SK-N-SH (cell line): ENCODE results near the gene ZMIZ1. TPM values are rescaled to one million over a fixed set of nuclear protein-coding genes. Genes with fewer than 3 reads are reported as not detected.

Source experiments
- CTCF ChIA-PET: fragments of 300-600, 350-600 bp; formaldehyde crosslinking; extraction: SDS; loops from one replicate; lab custom pipeline; 2021; lab: Yijun Ruan, JAX
- POLR2A ChIA-PET: fragments of 350-600 bp; sonication (Branson Sonifier 250); formaldehyde crosslinking; extraction: SDS; loops from one replicate; lab custom pipeline; 2020; ENCODE audit warnings: antibody characterized with exemption, inconsistent platforms; lab: Yijun Ruan, JAX
- DNase-seq: peaks from one replicate; pipeline ENCODE4 v3.0.0; 2012
- H2AFZ ChIP-seq: fragments of 200-600 bp; sonication (generic); 2 replicates; pipeline ENCODE4 v1.8.1; 2016; ENCODE audit warnings: antibody characterized with exemption, mild to moderate bottlenecking, low read depth
- H3F3A ChIP-seq: fragments of 200-600 bp; sonication (generic); replicated peaks from 2 replicates; pipeline ENCODE3; 2016; ENCODE audit warnings: antibody characterized with exemption, mild to moderate bottlenecking; ENCODE audit not compliant: insufficient read depth
- H3K27ac ChIP-seq, 2 experiments: fragments of 200-500 bp in 1 of 2; fragments of 200-600 bp in 1 of 2; sonication (Bioruptor generic) in 1 of 2; sonication (generic), shearing (Covaris generic) in 1 of 2; 2 replicates each; pipeline versions ENCODE4 v1.5.1 to v1.6.1; 2014 to 2016; ENCODE audit warnings: low read depth in 2 of 2, inconsistent platforms in 1 of 2, low read length in 1 of 2, mild to moderate bottlenecking in 1 of 2, mixed read lengths in 1 of 2
- H3K27me3 ChIP-seq: fragments of 200-600 bp; sonication (generic), shearing (Covaris generic); 2 replicates; pipeline ENCODE4 v1.6.1; 2016; ENCODE audit warnings: mixed run types; ENCODE audit not compliant: insufficient read depth
- H3K36me3 ChIP-seq, 2 experiments: fragments of 200-500 bp in 1 of 2; fragments of 200-600 bp in 1 of 2; sonication (Bioruptor generic) in 1 of 2; sonication (generic) in 1 of 2; replicated peaks in 1 of 2; 2 replicates each; pipeline versions ENCODE3 to v1.5.1; 2014 to 2016; ENCODE audit warnings: low read length in 1 of 2, mild to moderate bottlenecking in 1 of 2; ENCODE audit not compliant: insufficient read depth in 2 of 2, control insufficient read depth in 1 of 2
- H3K4me1 ChIP-seq, 2 experiments: fragments of 200-500 bp in 1 of 2; fragments of 200-600 bp in 1 of 2; sonication (Bioruptor generic) in 1 of 2; sonication (generic), shearing (Covaris generic) in 1 of 2; 2 replicates each; pipeline versions ENCODE4 v1.5.1 to v1.6.1; 2014 to 2016; ENCODE audit warnings: low read depth in 1 of 2, low read length in 1 of 2, mixed run types in 1 of 2; ENCODE audit not compliant: insufficient read depth in 2 of 2, control insufficient read depth in 1 of 2
- H3K4me2 ChIP-seq: fragments of 200-600 bp; sonication (generic), shearing (Covaris generic); 2 replicates; pipeline ENCODE4 v1.6.1; 2017; ENCODE audit warnings: mixed run types
- H3K4me3 ChIP-seq, 2 experiments: fragments of 200-500 bp in 1 of 2; fragments of 200-600 bp in 1 of 2; sonication (Bioruptor generic) in 1 of 2; sonication (generic), shearing (Covaris generic) in 1 of 2; 2 replicates each; pipeline versions ENCODE4 v1.5.1 to v1.8.1; 2014 to 2016; ENCODE audit warnings: low read depth in 2 of 2, inconsistent platforms in 1 of 2, low read length in 1 of 2, mild to moderate bottlenecking in 1 of 2, mixed read lengths in 1 of 2, moderate library complexity in 1 of 2
- H3K79me2 ChIP-seq: fragments of 200-600 bp; sonication (generic); 2 replicates; pipeline ENCODE4 v1.8.1; 2017; ENCODE audit warnings: mild to moderate bottlenecking; ENCODE audit not compliant: insufficient read depth
- H3K9ac ChIP-seq: fragments of 200-600 bp; sonication (generic); 2 replicates; pipeline ENCODE4 v1.6.1; 2017; ENCODE audit warnings: mixed run types
- H3K9me2 ChIP-seq: fragments of 200-600 bp; sonication (generic); 2 replicates; pipeline ENCODE4 v1.6.1; 2017; ENCODE audit warnings: mixed run types
- H3K9me3 ChIP-seq: fragments of 200-600 bp; sonication (generic); 2 replicates; pipeline ENCODE4 v1.6.1; 2017; ENCODE audit warnings: mixed run types, mild to moderate bottlenecking, moderate library complexity
- H4K20me1 ChIP-seq: fragments of 200-600 bp; sonication (generic); 2 replicates; pipeline ENCODE4 v1.6.1; 2017; ENCODE audit warnings: mild to moderate bottlenecking, mixed run types; ENCODE audit not compliant: insufficient read depth
- CHD2 ChIP-seq: fragments of 150-350 bp; IDR thresholded peaks from 2 replicates; pipeline ENCODE4 v1.6.1; 2018; ENCODE audit warnings: low read length; ENCODE audit not compliant: partially characterized antibody
- ELF1 ChIP-seq: IDR thresholded peaks from 2 replicates; pipeline ENCODE4 v1.4.0; 2012
- IRF3 ChIP-seq: fragments of 150-350 bp; IDR thresholded peaks from 2 replicates; pipeline ENCODE4 v1.6.1; 2016; ENCODE audit warnings: mild to moderate bottlenecking, low read depth, low read length
- MAX ChIP-seq: IDR thresholded peaks from 2 replicates; pipeline ENCODE4 v1.4.0; 2012; ENCODE audit warnings: low read depth
- MEF2A ChIP-seq: IDR thresholded peaks from 2 replicates; pipeline ENCODE4 v1.4.0; 2012; ENCODE audit warnings: low read depth, borderline replicate concordance
- NRF1 ChIP-seq: IDR thresholded peaks from 2 replicates; pipeline ENCODE4 v1.6.1; 2012; ENCODE audit warnings: low read depth, mild to moderate bottlenecking, low read length
- PBX3 ChIP-seq: IDR thresholded peaks from 2 replicates; pipeline ENCODE4; 2012
- RAD21 ChIP-seq: IDR thresholded peaks from 2 replicates; pipeline ENCODE4 v1.6.1; 2012; ENCODE audit warnings: mild to moderate bottlenecking, low read length
- REST ChIP-seq: IDR thresholded peaks from 2 replicates; pipeline ENCODE4 v1.6.1; 2012; ENCODE audit warnings: mild to moderate bottlenecking, low read depth, low read length, moderate library complexity
- RXRA ChIP-seq: IDR thresholded peaks from 2 replicates; pipeline ENCODE4 v1.4.0; 2012; ENCODE audit warnings: low read depth, mild to moderate bottlenecking, borderline replicate concordance
- SIN3A ChIP-seq: IDR thresholded peaks from 2 replicates; pipeline ENCODE4 v1.6.1; 2012; ENCODE audit warnings: low read depth, mild to moderate bottlenecking, low read length, moderate library complexity, borderline replicate concordance
- SMC3 ChIP-seq: IDR thresholded peaks from 2 replicates; pipeline ENCODE4 v1.6.1; 2012; ENCODE audit warnings: low read depth, low read length, improper control_type of control experiment
- TEAD4 ChIP-seq: IDR thresholded peaks from 2 replicates; pipeline ENCODE4 v1.4.0; 2012; ENCODE audit warnings: mild to moderate bottlenecking, borderline replicate concordance; ENCODE audit not compliant: insufficient read depth
- USF1 ChIP-seq: IDR thresholded peaks from 2 replicates; pipeline ENCODE4 v1.4.0; 2012; ENCODE audit warnings: low read depth, borderline replicate concordance
- whole genome bisulfite sequencing: methylation state at CpG from one replicate; pipeline ENCODE4 v1.1.6; 2017; ENCODE audit warnings: low lambda C conversion rate; 5-methylcytosine and 5-hydroxymethylcytosine counted together
- polyA plus RNA-seq, 3 experiments: library from polyadenylated mRNA; depleted of rRNA; stranded (reverse); fragments of >200 nt; gene quantifications; 2 replicates each; pipeline ENCODE4 v1.2.3, GENCODE V29; 2012

ZMIZ1 gene
- polyA plus RNA-seq, 1 of the 3 experiments (the other 2 are of a cell fraction) = 23.5 TPM

GRCh38 chr10:79249186-79250121 is 180.7 kb downstream of the ZMIZ1 start:
- H3K27me3 ChIP-seq = no peaks in the 10 kb centered on the region
- POLR2A ChIA-PET = interaction anchor here (0.6 to 12.6 kb wide), 7 partner anchors 9 to 812 kb away, joined by 3 to 237 read pairs (median 4); no protein-coding TSS in a partner anchor
- H3F3A ChIP-seq = peaks cover 3% of the 10 kb centered on the region
- no peak overlapping the region for H2AFZ ChIP-seq
- peaks cover 0 to 5% of the 10 kb centered on the region in 2 experiments for H3K36me3 ChIP-seq
- DNase-seq = no peak
- TF ChIP-seq ELF1 (no peak), CHD2 (no peak), NRF1 (no peak), RXRA (no peak), SIN3A (no peak), MAX (no peak), IRF3 (no peak)
- no peak overlapping the region for H3K4me3 ChIP-seq
- CTCF ChIA-PET = interaction anchor here (0.6 to 1.9 kb wide), 6 partner anchors 11 to 47 kb away, joined by 3 to 7 read pairs (median 4); no protein-coding TSS in a partner anchor
- peaks cover 99% of the 10 kb centered on the region for H3K79me2 ChIP-seq
- WGBS = 96% methylated on average over 19 of the region's 20 CpGs
- H3K4me1 ChIP-seq = peaks cover 33 to 100% of the 10 kb centered on the region in 2 experiments
- H3K4me2 ChIP-seq = no peak overlapping the region
- H4K20me1 ChIP-seq = peaks cover 100% of the 10 kb centered on the region
- H3K27ac ChIP-seq = peak overlapping the region in 1 of 2 experiments; percentile 99; a peak in 2 of 4 replicates
- no peaks in the 10 kb centered on the region for H3K9me2 ChIP-seq
- no peak overlapping the region for H3K9ac ChIP-seq
- H3K9me3 ChIP-seq = no peaks in the 10 kb centered on the region

GRCh38 chr10:79250259-79250658 is 181.5 kb downstream of the ZMIZ1 start:
- Histone ChIP-seq H3K79me2 (peaks cover 96% of the 10 kb centered on the region), H3K4me2 (no peak overlapping the region), H3K9me2 (no peaks in the 10 kb centered on the region), H3K9ac (no peak overlapping the region), H3K4me1 (peaks cover 27 to 100% of the 10 kb centered on the region in 2 experiments), H3K27me3 (no peaks in the 10 kb centered on the region), H3K27ac (peak overlapping the region in 1 of 2 experiments; percentile 99; a peak in 1 of 4 replicates), H3K9me3 (no peaks in the 10 kb centered on the region), H3K36me3 (peaks cover 0 to 5% of the 10 kb centered on the region in 2 experiments), H3K4me3 (no peak overlapping the region), H2AFZ (no peak overlapping the region), H4K20me1 (peaks cover 99% of the 10 kb centered on the region), H3F3A (no peaks in the 10 kb centered on the region)
- POLR2A ChIA-PET = interaction anchor here (12.6 kb wide), 1 partner anchor 25 kb away, joined by 237 read pairs; no protein-coding TSS in a partner anchor
- 100% methylated on average over 5 of the region's 5 CpGs for WGBS
- DNase-seq = no peak
- TF ChIP-seq TEAD4 = no peak
- TF ChIP-seq RAD21 = no peak
- no peak for TF ChIP-seq SIN3A
- no peak for TF ChIP-seq USF1
- no peak for TF ChIP-seq SMC3
- TF ChIP-seq IRF3 = no peak
- TF ChIP-seq REST = no peak
- TF ChIP-seq MEF2A = no peak
- no peak for TF ChIP-seq PBX3
- CTCF ChIA-PET = interaction anchor here (0.6 kb wide), 1 partner anchor 25 kb away, joined by 3 read pairs; no protein-coding TSS in a partner anchor
